ENCODE data around the gene GULP1. TPM values are rescaled to one million over a fixed set of nuclear protein-coding genes. Genes with fewer than 3 reads are reported as not detected.
"Not testable (repeated sequence)": the region's sequence is repeated elsewhere in the genome, so short reads cannot be mapped to it uniquely, and the experiment has no call there.

GULP1 gene
- polyA plus RNA-seq, 1 donor: 18.3 TPM

DNA sequence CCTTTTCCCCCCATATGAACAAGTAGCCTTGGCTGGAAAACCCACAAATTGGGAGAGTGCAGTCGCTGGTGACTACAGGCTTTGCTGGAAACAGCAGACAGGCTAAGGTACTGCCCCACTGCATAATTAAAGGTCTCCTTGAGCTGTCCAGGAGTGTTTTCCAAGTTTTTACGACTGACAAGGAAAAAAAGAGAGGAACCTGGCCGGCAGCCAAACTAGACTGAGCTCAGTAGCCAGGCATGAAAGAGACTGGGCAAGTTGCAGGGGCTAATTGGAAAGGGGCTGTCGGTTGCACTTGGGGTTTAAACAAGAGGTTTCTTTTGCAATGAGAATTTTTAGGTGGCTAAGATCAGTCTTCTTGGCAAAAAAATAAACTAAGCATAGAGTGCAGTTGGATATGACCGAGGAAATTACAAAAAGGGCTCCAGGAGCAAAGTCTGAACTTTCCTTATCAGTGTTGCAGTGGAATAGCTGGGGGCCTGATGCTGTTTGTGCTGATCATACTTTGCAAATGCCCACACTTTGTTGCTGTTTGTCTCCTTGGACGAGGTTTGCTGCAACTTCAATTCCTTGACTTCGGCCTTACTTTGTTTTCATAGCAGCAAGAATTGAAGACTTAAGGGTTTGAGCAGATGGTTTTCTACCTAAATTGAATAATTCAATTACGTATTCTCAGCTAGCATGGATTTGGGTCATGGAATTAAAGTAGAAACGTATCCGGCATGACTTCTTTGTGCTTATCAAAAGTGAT is 2.1 kb downstream of the GULP1 start:
- peak; percentile 78 for DNase-seq

GRCh38 chr2:188294352-188294926 is 2.8 kb downstream of the GULP1 start:
- DNase-seq: peak; percentile 15

DNA sequence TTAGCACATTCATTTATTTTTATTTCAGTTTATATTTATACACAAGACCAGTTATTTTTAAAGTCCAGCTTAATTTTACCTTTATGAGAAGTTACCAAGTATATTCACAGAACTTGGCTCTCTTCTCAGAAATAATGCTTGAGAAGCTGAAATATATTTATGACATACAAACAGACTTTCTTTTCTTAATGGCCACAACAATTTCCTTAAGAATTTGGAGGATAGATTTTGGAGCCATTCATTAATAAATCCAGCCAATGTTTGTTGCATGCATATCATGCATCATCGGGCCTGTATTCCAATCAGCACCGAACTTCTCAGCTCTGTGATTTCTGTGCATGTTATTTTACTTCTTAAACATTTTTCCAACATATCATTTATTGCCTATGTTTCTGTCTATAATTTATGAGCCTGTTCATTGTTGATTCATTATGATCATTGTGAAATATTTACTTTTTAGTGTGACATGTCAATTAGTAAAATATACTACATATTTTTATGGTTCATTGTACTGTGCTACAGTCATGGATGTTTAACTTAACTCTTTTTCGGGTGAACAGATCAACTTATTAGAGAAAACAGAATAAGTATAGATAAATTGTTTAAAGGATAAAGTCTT is 3.5 kb downstream of the GULP1 start:
- no peak for DNase-seq

DNA sequence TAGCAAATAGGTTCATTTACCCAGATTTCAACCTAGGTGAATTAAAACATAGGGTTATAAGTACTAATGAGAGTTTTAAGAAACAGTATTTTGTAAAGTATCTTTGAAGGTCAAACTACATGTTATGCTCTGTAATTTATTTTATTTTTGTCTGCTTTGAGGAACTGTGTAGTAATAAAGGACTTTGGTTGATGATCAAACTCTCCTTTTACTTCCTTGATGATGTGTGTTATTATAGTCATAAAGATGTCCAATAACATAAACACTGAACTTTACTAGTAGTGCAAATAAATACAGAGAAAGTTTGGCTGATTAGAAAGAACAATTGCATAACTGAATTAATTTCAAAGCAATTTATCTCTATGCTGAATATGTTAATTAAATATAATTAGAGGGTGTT is 6.3 kb downstream of the GULP1 start:
- DNase-seq: no peak

- not testable (repeated sequence) for DNase-seq
Measured at GRCh38 chr2:188298937-188299371, 7.3 kb downstream of the GULP1 start.

GRCh38 chr2:188303363-188304031 is 11.8 kb downstream of the GULP1 start:
- DNase-seq: no peak

DNA sequence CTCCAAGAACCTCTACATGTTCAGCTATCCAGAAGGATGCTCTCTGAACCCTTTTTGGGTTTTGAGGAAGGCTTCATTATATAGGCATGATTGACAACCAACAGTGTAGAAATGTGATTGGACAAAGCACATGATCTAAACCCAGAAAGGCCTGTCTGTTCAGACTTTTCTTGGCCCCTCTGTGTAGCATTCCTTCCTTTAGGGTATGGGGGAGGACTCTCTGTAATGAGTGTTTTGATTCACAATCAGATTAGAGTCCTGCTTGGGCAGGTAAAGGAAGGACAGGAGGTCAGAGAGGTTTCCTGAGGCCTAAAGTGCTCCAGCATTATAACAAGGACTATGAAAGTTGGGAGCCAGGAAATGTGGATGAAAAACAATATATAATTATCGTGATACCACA is 13.6 kb downstream of the GULP1 start:
- DNase-seq: no peak

DNA sequence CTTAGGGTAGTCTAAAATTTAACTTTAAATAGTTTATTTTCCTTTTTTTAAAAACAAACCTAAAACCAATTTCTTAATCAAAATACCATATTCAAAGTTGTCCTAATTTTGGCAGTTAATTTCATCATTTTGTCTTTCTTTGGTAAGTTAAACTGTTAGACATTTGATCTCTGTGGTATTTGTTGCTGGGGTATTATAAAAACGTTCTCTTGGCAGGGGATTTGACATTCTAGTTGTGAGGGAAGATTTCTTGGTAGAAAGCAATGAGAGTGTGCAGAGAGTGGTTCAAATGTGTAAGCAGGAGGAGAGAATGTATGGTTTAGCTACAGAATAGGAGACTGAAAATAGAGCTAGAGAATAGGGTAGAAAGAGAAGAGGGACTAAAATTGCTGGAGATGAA is 14.6 kb downstream of the GULP1 start:
- DNase-seq: no peak

DNA sequence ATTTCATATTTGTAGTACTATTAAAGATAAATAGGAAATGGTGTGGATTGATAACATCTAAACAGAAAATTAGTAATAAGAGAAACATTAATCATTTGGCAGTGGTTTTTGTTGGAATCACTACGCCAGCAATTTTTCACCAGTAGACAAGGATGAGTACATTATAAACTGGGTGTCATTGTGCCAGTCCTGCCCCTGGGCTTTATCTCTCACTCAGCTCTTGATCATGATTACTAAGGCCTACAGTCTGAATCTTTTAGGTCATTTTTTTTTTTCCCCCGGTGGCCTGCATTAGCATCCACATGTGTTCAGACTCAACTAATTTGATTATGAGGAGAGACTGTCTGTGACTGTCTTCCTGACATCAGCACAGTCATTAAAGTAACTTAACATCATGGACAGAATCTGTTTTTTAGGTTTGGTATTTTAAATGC is 16.2 kb downstream of the GULP1 start:
- DNase-seq: no peak

GRCh38 chr2:188308483-188308882 is 16.8 kb downstream of the GULP1 start:
- no peak for DNase-seq

DNA sequence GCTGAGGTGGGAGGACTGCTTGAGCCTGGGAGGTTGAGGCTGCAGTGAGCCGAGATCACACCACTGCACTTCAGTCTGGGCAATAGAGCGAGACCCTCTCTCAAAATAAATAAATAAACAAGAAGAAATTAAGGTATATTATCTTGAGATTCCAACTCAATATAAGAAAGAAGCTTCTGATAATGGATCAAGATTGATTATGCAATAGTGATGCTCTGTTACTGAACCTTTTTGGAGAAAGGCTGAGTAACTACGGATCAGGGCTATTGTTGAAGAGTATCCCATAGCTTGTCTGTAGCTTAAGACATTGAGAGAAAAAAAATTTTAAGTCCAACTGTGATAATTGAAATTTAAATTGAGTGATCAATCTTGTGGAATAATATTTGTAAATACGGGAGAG is 17.7 kb downstream of the GULP1 start:
- no peak for DNase-seq

- no peak for DNase-seq
Measured at GRCh38 chr2:188314314-188315054, 22.8 kb downstream of the GULP1 start.

GRCh38 chr2:188315750-188316149 is 24.1 kb downstream of the GULP1 start:
- DNase-seq: no peak

DNA sequence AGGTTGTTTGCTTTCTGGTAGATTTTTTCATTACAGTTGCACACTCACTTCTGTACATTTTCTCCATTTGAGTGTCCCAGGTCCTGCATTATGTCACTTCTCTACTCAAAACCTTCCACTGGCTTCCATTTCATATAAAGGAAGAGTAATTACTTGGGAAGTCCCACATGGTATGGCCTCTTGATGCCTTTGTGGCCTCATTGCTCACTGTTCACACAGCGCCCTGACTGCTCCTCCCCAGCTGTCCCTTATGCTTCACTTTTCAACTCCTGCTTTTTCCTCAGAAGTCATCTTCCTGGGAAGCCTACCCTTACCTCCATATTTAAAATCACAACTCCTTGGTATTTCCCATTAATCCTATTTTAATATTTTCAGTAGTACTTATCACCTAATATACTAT is 24.7 kb downstream of the GULP1 start:
- no peak for DNase-seq

GRCh38 chr2:188316791-188317423 is 25.2 kb downstream of the GULP1 start:
- DNase-seq: no peak

DNA sequence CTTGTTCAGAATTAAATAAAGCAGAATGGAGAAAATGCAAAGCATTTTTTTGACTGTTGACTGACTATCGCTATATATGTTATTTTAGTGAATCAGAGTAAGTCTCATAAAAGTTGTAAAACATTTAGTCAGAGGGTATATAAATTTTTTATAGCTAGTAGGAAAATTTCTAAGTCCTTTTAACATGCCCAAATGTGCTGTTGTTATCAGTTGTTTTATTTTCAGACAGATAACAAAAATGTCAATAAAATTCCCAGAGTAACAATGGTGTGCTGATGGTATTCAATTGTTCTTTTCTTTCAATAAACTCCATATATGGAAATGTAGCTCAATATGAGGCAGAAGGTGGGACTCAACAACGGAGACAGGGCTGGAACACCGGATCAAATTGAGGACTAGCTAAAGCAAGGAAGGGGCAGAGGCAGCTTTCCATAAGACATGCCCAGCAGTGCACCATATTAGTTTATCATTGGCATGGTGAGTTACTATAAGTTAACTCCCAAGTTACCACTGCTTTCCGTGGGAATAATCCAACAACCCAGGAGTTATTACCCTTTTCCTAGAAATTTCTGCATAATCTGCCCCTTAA is 26.6 kb downstream of the GULP1 start:
- DNase-seq: no peak

DNA sequence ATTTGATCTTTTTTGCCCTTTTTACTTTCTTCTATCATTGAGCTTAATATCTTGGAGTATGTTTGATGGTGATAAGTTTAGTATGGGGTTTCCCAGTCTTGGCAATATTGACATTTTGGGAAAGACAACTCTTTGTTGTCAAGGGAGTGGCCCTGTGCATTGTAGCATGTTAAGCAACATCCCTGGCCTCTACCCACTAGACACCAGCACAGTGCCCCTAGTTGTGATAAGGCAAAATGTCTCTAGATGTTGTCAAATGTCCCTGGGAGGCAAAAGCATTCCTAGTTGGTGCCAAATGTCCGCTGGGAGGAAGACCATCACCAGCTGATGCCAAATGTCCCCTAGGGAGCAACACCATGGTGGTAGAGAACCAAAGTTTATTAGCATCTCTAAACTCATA is 28.2 kb downstream of the GULP1 start:
- DNase-seq: no peak

DNA sequence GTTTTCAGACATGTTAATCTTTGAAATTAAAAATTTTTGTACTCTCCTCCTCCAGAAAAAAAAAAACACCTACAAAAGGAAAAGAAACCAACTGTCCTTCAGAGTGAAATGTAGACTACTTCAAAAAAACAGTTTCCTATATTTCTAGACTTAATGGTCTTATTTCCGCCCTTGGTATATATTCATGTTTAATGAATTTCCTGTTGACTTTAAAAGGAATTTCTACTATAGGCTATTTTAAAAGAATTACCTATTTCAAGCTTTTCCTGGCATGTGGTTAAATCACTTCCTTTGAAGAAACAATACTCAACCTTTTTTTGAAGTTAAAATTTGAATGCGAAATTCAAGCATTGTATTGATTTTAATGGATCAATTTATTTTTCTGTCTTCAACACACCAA is 29.2 kb downstream of the GULP1 start:
- no peak for DNase-seq

GRCh38 chr2:188322569-188323551 is 31.2 kb downstream of the GULP1 start:
- DNase-seq: no peak

DNA sequence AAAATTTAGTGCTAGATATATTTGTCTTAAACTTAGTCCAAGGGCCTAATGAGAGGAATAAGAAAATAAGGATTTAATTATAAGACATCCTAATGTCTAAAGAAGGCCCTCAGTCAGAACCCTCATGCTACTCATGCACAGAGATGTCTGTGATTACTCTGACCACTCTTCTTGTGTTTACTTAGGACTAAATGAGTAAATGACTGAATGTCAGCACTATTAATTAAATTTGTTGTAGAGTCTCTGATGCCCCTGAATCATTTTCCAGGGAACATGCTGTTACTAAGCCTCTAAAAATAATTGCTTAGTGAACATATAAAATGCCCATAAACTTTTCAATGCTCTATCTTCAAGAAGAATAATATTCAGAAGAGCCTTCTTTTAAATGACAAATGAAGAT is 32.4 kb downstream of the GULP1 start:
- DNase-seq: no peak

DNA sequence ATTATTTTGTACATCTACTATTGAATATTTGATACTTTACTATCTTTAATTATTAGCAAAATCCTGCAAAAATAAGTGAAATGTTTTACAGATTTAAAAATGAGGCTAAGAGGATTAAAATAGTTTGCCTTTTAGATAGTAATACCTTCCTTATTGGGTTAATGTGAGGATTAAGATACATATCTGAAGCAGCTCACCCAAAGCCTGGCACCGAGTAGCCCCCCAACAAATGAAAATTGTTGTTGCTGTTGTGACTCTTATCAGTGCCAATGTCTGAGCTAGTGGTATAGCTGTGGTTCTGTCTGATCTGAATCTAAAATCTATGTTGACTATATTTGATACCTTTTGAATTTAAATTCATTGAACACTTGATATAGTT is 34.6 kb downstream of the GULP1 start:
- no peak for DNase-seq

Data from hindlimb muscle (tissue), 1 donor.